Calu3 (cell line): ENCODE measurements around the gene FNBP1. TPM values are rescaled to one million over a fixed set of nuclear protein-coding genes. Genes with fewer than 3 reads are reported as not detected.

ENCODE experiments used
- BruUV-seq: library from RNA; stranded (reverse); fragments of 400-500 nt; replicated peaks from 2 replicates; lab custom pipeline; 2021; lab: Mats Ljungman, UMichigan
- CTCF ChIA-PET: fragments of 300-600 bp; sonication (Branson Sonifier 250); formaldehyde crosslinking; loops from one replicate; lab custom pipeline; 2022; ENCODE audit warnings: antibody characterized with exemption; lab: Charles Lee
- DNase-seq: peaks from one replicate; pipeline ENCODE4 v3.0.0; 2022
- H3K27ac Mint-ChIP-seq: one replicate; pipeline ENCODE4 v1.8.0; 2022; ENCODE audit warnings: mixed read lengths; ENCODE audit not compliant: unreplicated experiment
- H3K27me3 Mint-ChIP-seq: one replicate; pipeline ENCODE4 v1.8.0; 2022; ENCODE audit warnings: mixed read lengths; ENCODE audit not compliant: unreplicated experiment
- H3K36me3 Mint-ChIP-seq: one replicate; pipeline ENCODE4 v1.8.0; 2022; ENCODE audit warnings: mild to moderate bottlenecking, moderate library complexity, mixed read lengths; ENCODE audit not compliant: insufficient read depth, unreplicated experiment
- H3K4me1 Mint-ChIP-seq: one replicate; pipeline ENCODE4 v1.8.0; 2022; ENCODE audit warnings: mild to moderate bottlenecking, low read depth, mixed read lengths; ENCODE audit not compliant: unreplicated experiment
- H3K4me3 Mint-ChIP-seq: one replicate; pipeline ENCODE4 v1.8.0; 2022; ENCODE audit warnings: mild to moderate bottlenecking, low read depth, moderate library complexity, mixed read lengths; ENCODE audit not compliant: unreplicated experiment
- H3K9me3 Mint-ChIP-seq: one replicate; pipeline ENCODE4 v1.8.0; 2022; ENCODE audit warnings: low read depth, mixed read lengths; ENCODE audit not compliant: unreplicated experiment
- intact Hi-C: fragments of 100-400 bp; cut with micrococcal nuclease; formaldehyde crosslinking; loops from one replicate; pipeline ENCODE4 v1.10.0; 2022; ENCODE audit not compliant: unreplicated experiment
- total RNA-seq: library from RNA; stranded (reverse); gene quantifications from 2 replicates; pipeline ENCODE4 v1.2.3, GENCODE V29; 2022
- TF ChIP-seq, protein P1 (sequence below): fragments of 200-600 bp; IDR thresholded peaks from one replicate; pipeline ENCODE4 v1.8.0; 2022; ENCODE audit warnings: antibody characterized with exemption; ENCODE audit not compliant: unreplicated experiment

The FNBP1 gene
- total RNA-seq, 1 experiment from 2014 or later, result 9.9 TPM

DNA sequence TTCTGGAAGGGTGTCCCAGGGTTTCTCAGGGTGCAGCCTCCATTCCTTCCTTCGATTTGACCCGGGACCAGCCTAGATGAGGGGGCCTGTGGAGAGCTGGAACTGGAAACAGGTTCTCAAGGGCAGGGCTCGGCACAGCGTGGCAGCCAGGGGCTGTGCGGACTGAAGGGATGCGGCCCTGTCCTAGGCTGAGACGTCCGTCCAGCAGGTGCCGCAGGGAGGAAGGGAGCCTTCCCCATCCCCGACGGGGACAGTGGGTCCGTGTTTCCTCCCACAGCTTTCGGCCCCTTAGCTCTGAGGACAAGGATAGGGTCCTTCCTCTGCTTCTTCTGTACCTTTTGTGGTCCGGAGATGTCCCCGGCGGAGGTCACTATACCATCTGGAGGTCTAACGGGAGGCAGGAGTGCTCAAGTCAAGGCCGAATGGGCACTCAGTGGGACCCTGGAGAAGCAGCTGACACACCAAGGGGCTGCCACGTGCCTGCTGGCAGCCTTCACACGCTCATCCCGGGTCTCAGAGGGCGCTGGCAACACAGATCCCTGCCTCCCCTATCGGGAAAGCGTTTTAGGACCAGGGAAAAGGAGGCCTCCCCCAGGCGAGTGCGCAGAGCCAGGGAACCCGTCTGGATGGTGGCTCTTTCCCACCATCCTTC lies 157.8 kb downstream of the FNBP1 start:
- no TSS peak for BruUV-seq
- Mint-ChIP-seq H3K9me3 (no peaks in the 10 kb centered on the region), H3K36me3 (peaks cover 10% of the 10 kb centered on the region), H3K4me3 (peak overlapping the region; percentile 66), H3K27me3 (no peaks in the 10 kb centered on the region), H3K27ac (peak overlapping the region; percentile 44), H3K4me1 (peaks cover 12% of the 10 kb centered on the region)
- CTCF ChIA-PET, result interaction anchor here (0.6 to 1.3 kb wide), 2 partner anchors 25 to 1644 kb away, joined by 3 read pairs; no protein-coding TSS in a partner anchor
- peak; percentile 46 for DNase-seq
- TF ChIP-seq, protein P1, sequence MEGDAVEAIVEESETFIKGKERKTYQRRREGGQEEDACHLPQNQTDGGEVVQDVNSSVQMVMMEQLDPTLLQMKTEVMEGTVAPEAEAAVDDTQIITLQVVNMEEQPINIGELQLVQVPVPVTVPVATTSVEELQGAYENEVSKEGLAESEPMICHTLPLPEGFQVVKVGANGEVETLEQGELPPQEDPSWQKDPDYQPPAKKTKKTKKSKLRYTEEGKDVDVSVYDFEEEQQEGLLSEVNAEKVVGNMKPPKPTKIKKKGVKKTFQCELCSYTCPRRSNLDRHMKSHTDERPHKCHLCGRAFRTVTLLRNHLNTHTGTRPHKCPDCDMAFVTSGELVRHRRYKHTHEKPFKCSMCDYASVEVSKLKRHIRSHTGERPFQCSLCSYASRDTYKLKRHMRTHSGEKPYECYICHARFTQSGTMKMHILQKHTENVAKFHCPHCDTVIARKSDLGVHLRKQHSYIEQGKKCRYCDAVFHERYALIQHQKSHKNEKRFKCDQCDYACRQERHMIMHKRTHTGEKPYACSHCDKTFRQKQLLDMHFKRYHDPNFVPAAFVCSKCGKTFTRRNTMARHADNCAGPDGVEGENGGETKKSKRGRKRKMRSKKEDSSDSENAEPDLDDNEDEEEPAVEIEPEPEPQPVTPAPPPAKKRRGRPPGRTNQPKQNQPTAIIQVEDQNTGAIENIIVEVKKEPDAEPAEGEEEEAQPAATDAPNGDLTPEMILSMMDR, result no peak
- intact Hi-C loops, result loop anchor here (2.0 kb wide), 1 partner anchor 214 kb away; no protein-coding TSS in a partner anchor

DNA sequence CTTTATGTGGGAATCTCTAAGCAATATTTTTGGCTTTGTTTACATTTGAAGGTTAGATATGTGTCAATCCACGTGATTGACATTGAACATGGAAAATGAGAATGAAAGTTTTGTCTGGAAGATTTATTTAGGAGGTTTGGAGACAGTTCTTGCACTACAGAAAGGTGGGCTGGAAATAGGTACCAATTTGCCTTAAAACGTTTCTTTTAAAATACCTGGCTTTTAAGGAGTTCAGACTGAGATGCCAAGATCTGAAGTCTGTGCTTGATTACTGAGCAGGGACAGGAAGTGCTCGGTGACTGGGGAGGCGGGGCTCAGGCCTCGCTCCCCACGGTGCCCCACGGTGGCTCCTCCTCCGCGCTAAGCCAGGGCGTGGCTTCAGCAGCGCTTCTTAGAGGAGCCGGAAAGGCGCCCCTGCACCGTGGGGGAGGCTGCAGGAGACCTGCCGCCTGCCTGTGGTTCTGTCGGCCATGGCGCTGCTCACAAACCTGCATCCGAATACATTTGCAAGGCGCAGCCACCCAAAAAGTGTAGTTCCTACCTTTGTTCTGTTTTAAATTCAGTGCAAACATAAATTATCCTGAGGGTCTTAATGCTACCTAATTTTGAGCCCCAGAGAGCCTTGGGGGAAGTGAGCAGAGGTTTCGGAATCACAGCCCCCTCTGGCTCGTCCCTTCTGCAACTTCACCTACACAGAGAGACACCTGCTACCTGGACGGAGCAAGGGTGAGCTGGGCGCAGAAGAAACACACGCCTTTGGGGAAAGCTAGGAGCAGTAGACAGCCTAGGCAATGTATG lies 158.6 kb downstream of the FNBP1 start:
- intact Hi-C loops, result loop anchor here (2.0 kb wide), 1 partner anchor 214 kb away; no protein-coding TSS in a partner anchor
- Mint-ChIP-seq H3K36me3 (peaks cover 8% of the 10 kb centered on the region), H3K4me3 (peak overlapping the region; percentile 66), H3K4me1 (peaks cover 12% of the 10 kb centered on the region), H3K9me3 (no peaks in the 10 kb centered on the region), H3K27ac (peak overlapping the region; percentile 44), H3K27me3 (no peaks in the 10 kb centered on the region)
- TF ChIP-seq, protein P1, result no peak
- DNase-seq, result peak; percentile 89
- CTCF ChIA-PET, result interaction anchor here (1.3 kb wide), 1 partner anchor 26 kb away, joined by 3 read pairs; no protein-coding TSS in a partner anchor
- BruUV-seq, result no TSS peak

DNA sequence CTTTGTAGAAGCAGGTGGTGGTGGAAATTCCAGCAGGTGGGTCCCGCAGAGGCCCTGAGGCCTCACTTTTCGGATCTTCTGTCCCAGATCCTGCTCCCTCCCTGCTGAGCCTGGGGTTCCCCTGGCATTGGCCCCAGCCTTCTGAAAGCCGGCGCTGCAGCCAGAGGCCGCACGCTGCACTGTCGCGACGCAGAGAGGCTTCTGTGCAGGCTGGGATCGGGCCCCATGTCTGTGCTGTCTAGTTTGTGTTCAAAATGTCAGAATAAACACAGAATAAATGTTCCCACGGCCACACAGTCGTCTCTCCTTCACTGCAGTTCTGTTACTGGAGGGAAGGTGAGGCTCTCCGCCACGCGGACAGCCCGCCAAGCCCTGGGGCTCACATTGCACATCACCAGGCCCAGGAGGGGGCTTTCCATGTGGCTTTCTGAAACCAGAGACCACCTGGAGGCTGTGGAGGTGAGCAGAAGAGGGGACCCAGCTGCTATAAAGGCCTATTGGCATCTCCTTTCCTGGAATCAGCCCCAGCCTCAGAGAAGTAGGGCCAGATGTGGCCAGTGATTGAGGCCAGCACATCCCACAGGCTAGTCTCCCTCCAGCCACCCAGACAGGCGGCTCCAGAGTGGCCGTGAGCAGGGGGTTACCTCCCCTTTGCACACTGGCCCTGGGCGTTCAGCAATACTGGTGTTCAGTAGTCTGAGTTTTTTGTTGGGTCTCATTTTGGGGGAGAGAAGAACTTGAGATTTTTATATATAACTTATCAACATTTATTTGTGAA lies 161.3 kb downstream of the FNBP1 start:
- BruUV-seq, result no TSS peak
- Mint-ChIP-seq H3K9me3 (no peaks in the 10 kb centered on the region), H3K27me3 (no peaks in the 10 kb centered on the region), H3K4me3 (no peak overlapping the region), H3K36me3 (peaks cover 5% of the 10 kb centered on the region), H3K27ac (no peak overlapping the region), H3K4me1 (peaks cover 12% of the 10 kb centered on the region)
- intact Hi-C loops, result no loop called here
- no peak for DNase-seq
- CTCF ChIA-PET, result no interaction called here
- TF ChIP-seq, protein P1, result no peak
